Brain microvascular endothelial cell (primary cell): Measurements from ENCODE around the gene ACSL6.

Experiments
- DNase-seq: peaks from one replicate; pipeline ENCODE4 v3.0.0-alpha.2; 2020
- H3K27ac ChIP-seq: fragments of 250-450 bp; sonication (Bioruptor Pico); 2 replicates; pipeline ENCODE4 v1.5.1; 2020; ENCODE audit warnings: mild to moderate bottlenecking, moderate library complexity
- H3K27me3 ChIP-seq: fragments of 250-450 bp; sonication (Bioruptor Pico); replicated peaks from 2 replicates; pipeline ENCODE4 v1.5.1; 2020; ENCODE audit warnings: mild to moderate bottlenecking
- H3K36me3 ChIP-seq: fragments of 250-450 bp; sonication (Bioruptor Pico); replicated peaks from 2 replicates; pipeline ENCODE4 v1.5.1; 2020; ENCODE audit warnings: mild to moderate bottlenecking
- H3K4me3 ChIP-seq: 2 replicates; pipeline ENCODE4 v1.5.1; 2011; ENCODE audit warnings: low read depth, mild to moderate bottlenecking, control low read depth, low read length, moderate library complexity
- CTCF ChIP-seq: IDR thresholded peaks from 2 replicates; pipeline ENCODE4 v1.5.1; 2011; ENCODE audit warnings: low read depth, mild to moderate bottlenecking, moderate library complexity, low read length, control low read depth, inconsistent platforms; ENCODE audit errors: missing control alignments
- in situ Hi-C: cut with HindIII; loops from 2 replicates; pipeline ENCODE4 v1.10.0; 2017; ENCODE audit warnings: low sequenced_read_pairs, low pct_ligation_motif_present

The ACSL6 gene

GRCh38 chr5:131957721-131958441 lies 53.6 kb downstream of the ACSL6 start:
- no peaks in the 10 kb centered on the region for H3K36me3 ChIP-seq
- TF ChIP-seq CTCF: no peak
- H3K4me3 ChIP-seq: no peak overlapping the region
- no peak for DNase-seq
- in situ Hi-C loops: no loop called here
- no peak overlapping the region for H3K27ac ChIP-seq
- H3K27me3 ChIP-seq: no peaks in the 10 kb centered on the region

- no peak for TF ChIP-seq CTCF
- DNase-seq: no peak
- no peak overlapping the region for H3K27ac ChIP-seq
- H3K27me3 ChIP-seq: no peaks in the 10 kb centered on the region
- H3K36me3 ChIP-seq: no peaks in the 10 kb centered on the region
- in situ Hi-C loops: no loop called here
- no peak overlapping the region for H3K4me3 ChIP-seq
Observed at GRCh38 chr5:131953969-131954368, 57.5 kb downstream of the ACSL6 start.

GRCh38 chr5:131952301-131952857 lies 59.1 kb downstream of the ACSL6 start:
- H3K4me3 ChIP-seq: no peak overlapping the region
- DNase-seq: no peak
- no peaks in the 10 kb centered on the region for H3K27me3 ChIP-seq
- no peak for TF ChIP-seq CTCF
- no peak overlapping the region for H3K27ac ChIP-seq
- in situ Hi-C loops: no loop called here
- H3K36me3 ChIP-seq: no peaks in the 10 kb centered on the region

- H3K36me3 ChIP-seq: no peaks in the 10 kb centered on the region
- DNase-seq: no peak
- H3K4me3 ChIP-seq: no peak overlapping the region
- TF ChIP-seq CTCF: no peak
- no peak overlapping the region for H3K27ac ChIP-seq
- in situ Hi-C loops: no loop called here
- H3K27me3 ChIP-seq: no peaks in the 10 kb centered on the region
Observed at GRCh38 chr5:131950706-131951105, 60.8 kb downstream of the ACSL6 start.

GRCh38 chr5:131947445-131947844 lies 64.0 kb downstream of the ACSL6 start:
- H3K36me3 ChIP-seq: no peaks in the 10 kb centered on the region
- H3K27ac ChIP-seq: no peak overlapping the region
- no peak overlapping the region for H3K4me3 ChIP-seq
- no peak for TF ChIP-seq CTCF
- no peak for DNase-seq
- in situ Hi-C loops: no loop called here
- no peaks in the 10 kb centered on the region for H3K27me3 ChIP-seq

GRCh38 chr5:131945551-131946168 lies 65.8 kb downstream of the ACSL6 start, which contains the start of gene MEIKIN:
MEIKIN (minus strand) TSS chr5:131945663; CDS start chr5:131945505, 158 bp downstream.
- TF ChIP-seq CTCF: no peak
- Histone ChIP-seq H3K27ac (no peak within 1 kb of the TSS), H3K36me3 (no peaks in the 10 kb centered on the region), H3K27me3 (no peaks in the 10 kb centered on the region), H3K4me3 (no peak within 1 kb of the TSS)
- in situ Hi-C loops: no loop called here
- DNase-seq: no peak
